ENCODE results near the gene CFDP1.

DNA sequence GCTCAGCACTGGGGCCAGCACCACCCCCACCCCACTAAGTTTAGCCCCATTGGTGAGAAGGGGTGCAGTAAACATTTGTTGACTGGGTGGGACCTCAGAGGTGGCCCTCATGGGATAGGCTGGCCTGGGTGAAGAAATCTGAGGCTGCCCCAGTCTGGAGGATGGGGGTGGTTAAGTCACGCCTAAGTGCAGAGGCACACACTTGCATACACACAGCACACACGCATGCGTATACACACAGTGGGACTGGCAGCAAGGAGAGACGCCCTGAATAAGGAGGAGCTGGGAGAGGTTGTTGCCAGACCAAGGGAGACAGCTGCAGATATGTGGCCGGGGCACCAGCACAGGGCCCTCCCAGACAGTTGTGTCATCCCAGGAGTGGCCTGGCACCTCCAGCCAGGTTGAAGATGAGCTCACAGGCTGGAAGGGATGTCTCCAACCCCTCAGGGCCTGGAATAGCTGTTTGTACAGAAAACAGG, 178.9 kb downstream of the CFDP1 start:
- TF ChIP-seq CTCF (IDR thresholded peaks at IDR 0.05) (no peak), POLR2A (IDR thresholded peaks at IDR 0.05; ENCODE audit: low read depth) (no peak), EP300 (IDR thresholded peaks at IDR 0.05) (no peak)
